Stimulated activated CD8-positive, alpha-beta memory T cell treated with anti-CD3 and anti-CD28 coated beads, Interleukin-12 subunit alpha, Interleukin-12 subunit beta, amount 100 ng/mL, for 24 hours (primary cell): Measurements from ENCODE around the gene SLC44A5.
"Not testable (repeated sequence)": the region's sequence is repeated elsewhere in the genome, so short reads cannot be mapped to it uniquely, and the experiment has no call there.

Experiments
- DNase-seq: peaks from one replicate; pipeline ENCODE4 v3.0.0-alpha.2; 2020; ENCODE audit errors: extremely low read depth

The SLC44A5 gene

DNA sequence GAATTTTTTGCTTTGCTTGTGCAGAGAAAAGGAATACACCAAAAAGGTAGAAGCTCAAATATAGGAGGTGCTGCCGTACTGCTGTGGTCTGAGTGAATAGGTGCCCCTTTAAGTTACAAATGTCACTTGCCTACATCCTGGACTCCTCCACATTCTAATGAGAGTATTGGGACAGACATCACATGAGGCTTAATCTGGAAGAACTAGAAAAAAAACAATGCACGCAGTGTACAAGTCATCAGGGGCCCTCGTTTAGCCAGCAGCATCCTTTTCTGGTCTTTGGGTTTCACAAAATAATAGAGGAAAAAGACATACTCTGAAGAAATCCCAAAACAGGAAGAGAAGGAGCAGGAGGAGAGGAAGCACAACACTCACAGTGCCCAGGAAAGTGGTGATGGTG, 89.3 kb downstream of the SLC44A5 start:
- no peak for DNase-seq

DNA sequence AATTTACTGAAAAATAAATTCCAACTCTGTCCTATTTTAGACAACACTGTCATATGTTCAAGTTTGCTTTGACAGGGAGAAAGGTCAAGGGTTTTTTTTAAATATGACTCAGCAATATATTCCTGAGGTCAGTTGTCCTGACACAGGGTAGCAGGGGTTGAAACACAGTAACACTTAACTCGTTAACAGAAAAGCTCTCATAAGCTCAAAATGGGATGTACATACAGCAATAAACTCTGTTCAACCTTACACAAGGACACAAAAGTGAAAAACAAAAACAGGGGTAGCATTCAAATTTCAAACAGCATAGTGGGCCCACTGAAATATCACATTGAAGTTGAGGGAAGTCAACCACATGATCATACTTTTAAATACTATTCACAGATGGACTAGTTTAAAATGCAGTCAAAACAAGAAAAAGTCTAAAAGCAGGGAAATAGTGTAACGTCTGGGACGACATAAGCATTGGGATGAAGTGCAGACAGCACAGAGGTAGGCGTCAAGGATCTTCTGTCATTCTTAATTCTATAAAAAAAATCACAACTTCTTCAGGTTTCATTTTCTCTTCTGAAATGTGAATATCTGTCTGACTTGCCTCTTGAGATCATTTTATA, 89.9 kb downstream of the SLC44A5 start:
- no peak for DNase-seq

DNA sequence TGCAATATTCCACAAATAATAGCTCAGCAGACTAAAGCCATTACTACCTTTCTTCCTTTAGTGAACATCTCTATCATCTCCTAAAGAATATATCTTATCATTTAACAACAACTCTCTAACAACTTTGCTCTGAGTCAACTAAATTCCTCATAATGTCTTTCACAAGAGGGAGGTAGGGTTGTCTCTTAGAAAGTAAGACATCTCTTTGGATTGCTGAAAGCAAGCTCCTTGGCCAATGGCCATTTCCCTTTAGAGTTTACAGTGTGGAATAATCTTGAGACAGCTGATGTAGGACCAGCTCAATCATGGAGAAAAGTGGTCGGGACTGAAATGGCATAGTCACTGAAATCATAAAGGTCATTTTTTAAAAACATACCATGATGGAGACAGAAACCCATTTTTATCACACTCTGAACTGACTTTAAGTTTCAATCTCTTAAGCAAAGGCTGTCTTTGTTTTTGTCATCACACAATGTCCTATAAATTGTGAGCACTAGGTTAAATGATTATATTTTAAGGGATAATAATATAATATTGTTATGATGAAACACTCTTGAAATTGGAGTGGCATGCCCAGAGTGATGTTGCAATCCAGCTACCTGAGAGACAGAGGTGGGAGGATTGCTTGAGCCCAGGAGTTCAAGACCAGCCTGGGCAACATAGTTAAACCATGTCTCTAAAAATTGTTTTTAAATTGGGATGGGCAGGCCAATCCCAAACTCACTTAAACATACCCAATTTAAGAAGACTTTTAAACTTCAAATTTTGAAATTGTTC, 91.1 kb downstream of the SLC44A5 start:
- DNase-seq = no peak

DNA sequence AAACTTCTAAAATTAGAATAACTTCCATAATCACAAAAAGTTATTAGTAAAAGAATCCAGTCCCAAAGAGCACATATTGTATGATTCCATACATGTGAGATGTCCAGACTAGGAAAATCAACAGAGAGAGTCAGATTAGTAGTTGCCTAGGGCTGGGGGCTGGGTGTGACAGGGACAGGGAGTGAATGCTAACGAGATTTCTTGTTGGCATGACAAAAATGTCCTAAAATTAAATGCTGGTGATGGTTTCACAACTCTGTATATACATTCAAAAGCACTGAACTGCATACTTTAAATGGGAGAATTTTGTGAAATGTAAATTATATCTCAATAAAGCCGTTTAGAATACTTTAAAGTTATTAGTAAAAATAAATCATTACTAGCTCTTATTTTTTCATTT, 92.2 kb downstream of the SLC44A5 start:
- no peak for DNase-seq

DNA sequence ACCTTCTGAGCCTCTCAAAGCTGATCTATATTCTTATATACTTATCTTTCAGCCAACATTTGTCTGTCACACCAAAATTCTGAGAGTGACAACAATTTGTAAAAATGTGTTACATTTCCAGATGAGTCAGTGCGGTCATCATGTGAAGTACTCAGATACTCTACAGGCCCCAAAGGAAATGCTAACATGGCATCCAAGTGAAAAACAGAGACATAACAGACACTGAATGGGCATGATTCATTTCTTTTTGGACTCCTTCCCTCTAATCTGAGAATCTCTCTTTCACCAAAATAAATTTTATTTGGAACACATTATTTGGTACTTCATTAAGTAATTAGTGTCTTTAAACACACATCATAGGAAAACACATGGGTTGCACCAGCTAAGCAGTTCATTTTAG, 96.6 kb downstream of the SLC44A5 start:
- no peak for DNase-seq

DNA sequence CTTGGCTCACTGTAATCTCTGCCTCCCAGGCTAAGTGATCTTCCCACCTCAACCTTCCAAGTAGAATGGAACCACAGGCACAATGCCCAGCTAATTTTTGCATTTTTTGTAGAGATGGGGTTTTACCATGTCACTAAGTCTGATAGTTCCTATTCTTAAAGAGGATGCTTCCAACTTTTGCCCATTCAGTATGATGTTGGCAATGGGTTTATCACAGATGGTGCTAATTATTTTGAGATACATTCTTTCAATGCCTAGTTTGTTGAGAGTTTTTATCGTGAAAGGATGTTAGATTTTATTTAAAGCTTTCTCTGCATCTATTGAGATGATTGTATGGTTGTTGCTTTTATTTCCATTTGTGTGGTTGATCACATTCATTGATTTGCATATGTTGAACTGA, 103.9 kb downstream of the SLC44A5 start:
- no peak for DNase-seq

DNA sequence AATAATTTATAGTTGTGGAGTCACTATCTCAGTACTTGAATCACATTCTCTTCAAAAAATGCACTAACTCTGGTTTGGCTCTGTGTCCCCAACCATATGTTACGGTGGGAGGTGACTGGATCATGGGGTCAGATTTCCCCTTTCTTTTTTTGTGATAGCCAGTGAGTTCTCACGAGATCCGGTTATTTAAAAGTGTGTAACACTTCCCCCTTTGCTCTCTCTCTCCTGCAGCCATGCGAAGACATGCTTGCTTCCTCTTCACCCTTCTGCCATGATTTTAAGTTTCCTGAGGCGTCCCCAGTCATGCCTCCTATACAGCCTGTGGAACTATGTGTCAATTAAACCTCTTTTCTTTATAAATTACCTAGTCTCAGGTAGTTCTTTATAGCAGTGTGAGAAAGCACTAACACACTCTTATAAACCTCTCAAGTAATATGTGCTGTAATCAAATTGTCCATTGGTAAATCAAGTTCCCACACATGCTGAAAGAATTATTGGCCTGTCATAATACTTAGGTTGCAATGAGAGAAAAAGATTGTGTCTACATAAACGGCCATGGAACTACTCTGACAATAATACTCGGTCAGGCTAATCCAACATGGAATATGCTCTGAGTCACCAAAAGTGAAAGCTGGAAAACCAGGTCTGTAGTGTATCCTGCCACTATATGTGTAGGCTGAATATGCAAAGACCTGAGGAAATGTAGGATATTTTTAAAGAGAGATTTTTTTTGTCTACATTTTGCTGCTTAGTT, 107.5 kb downstream of the SLC44A5 start:
- DNase-seq = no peak

DNA sequence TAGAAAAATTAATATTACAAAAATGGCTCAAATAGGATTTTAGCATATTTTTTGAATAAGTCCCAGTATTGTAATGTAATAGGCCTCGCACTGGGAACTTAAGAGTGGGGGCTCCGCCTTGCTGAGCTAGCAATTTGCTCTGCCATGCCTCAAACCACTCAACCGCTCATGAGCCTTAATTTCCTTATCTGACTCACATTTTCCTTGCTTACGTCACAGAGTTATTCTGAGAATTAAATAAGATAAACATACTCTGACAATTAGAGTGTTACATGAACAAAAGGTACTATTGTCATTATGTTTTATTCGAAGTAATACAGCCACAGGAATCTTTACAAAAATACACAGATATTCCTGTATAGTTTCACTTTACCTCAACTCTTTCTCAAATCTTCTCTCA, 108.1 kb downstream of the SLC44A5 start:
- no peak for DNase-seq

DNA sequence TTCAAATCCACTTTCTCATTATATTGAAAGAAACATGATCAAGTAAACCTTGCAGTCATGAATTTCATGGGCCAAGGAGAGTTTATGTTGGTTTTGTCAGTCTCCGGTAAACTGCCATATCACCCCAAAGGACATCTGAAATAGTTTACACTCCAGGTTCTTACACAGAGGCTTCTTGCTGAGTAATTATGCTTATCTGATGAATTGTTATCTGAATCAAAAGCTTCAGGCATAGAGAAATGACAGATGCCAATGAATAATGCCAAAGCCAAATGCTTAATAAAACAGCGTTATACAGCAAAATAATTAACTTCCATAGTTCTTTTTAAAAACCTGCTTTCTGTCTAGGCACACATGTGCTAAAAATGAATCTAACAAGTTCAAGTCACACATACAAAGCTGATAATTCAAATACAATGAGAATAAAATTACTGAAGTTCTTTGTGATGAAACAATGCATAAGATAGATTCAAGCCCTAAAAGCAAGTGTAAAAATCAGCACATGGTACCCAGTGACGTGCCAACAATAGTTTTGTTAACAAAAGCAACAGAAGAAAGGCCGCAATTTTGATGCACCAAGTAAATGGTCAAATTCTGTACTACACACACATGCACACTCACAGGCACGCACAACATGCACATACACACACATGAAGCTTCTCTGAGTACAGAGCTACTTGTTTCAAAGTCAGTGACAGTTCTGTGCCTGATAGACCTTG, 109.2 kb downstream of the SLC44A5 start:
- no peak for DNase-seq

DNA sequence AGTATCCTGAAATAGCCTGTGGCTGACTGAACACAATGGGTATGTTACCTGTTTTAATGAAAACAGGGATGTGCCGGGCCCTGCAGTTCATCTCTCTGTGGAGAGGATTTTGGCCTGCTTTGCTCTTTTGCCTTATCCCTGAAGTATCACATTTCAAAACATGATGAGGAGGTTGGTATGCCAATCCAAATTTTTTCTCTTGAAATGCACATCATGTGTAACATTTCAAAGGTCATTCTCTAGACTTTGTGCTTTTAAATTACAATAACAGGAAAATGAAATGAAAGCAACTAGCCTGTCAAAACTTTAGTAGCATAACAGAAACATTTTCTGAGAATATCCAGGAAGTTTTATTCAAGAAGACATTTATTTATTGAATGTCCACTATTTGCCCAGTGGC, 118.9 kb downstream of the SLC44A5 start:
- DNase-seq = no peak

DNA sequence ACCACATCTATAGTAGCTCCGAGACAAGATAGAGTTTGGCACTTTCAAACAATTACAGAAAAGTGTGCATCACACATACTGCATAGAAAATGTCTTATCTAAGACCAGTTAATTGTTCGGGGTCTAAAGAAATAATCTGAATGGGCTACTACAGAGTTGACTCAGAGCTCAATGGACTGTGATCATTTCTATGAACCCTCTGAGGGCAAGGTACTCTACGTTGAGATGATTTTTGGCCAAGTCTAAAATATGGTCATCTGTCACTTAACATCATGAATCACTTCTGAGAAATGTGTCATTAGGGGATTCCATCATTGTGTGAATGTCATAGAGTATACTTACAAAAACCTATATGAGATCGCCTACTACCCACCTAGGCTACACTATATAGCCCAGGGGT, 123.5 kb downstream of the SLC44A5 start:
- DNase-seq = no peak

DNA sequence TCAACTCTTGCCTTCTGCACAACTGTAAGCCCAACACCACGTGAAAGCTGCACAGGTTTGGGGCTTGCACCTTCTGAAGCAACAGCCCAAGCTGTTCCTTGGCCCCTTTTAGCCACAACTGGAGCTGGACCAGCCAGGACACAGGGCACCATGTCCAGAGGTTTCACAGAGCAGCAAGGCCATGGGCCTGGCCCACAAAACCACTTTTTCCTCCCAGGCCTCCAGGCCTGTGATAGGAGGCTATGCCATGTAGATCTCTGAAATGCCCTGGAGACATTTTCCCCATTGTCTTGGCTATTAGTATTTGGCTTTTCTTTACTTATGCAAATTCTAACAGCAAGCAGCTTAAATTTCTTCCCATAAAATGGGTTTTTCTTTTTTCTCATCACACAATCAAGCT, 126.1 kb downstream of the SLC44A5 start:
- DNase-seq = no peak

DNA sequence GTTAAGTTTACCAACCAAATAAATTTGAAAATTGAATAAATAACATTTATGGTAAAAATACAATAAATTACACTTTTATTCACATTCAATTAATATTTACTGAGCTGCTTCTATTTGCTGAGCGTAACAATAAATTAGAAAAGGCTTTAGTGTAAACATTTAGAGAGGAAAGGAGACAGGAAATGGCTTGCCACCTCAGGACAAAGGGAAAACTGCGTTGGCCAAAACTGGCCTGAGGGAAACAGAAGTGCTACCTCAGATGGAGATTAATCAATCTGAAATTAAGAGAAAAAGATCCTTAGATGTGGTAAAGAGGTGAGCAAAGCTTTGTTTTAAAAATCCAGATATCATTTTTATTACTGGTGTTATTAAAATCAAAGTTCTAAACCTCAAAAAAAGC, 128.0 kb downstream of the SLC44A5 start:
- DNase-seq = no peak

DNA sequence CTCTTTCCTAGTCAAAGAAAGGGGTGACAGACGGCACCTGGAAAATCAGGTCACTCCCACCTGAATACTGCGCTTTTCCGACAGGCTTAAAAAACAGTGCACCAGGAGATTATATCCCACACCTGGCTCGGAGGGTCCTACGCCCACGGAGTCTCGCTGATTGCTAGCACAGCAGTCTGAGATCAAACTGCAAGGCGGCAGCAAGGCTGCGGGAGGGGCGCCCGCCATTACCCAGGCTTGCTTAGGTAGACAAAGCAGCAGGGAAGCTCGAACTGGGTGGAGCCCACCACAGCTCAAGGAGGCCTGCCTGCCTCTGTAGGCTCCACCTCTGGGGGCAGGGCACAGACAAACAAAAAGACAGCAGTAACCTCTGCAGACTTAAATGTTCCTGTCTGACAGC, 134.4 kb downstream of the SLC44A5 start:
- not testable (repeated sequence) for DNase-seq

DNA sequence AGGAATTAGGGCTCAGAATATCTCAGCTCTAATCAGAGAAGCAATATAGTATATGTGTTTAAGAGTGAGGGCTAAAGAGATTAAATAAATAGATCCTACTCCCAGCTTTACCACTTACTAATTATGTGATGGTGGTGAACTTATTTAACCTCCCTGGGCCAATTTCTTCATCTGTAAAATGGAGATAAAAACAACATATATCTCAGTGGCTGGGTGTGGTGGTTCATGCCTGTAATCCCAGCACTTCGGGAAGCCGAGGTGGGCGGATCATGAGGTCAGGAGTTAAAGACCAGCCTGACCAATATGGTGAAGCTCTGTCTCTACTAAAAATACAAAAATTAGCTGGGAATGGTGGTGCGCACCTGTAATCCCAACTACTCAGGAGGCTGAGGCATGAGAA, 135.2 kb downstream of the SLC44A5 start:
- no peak for DNase-seq

DNA sequence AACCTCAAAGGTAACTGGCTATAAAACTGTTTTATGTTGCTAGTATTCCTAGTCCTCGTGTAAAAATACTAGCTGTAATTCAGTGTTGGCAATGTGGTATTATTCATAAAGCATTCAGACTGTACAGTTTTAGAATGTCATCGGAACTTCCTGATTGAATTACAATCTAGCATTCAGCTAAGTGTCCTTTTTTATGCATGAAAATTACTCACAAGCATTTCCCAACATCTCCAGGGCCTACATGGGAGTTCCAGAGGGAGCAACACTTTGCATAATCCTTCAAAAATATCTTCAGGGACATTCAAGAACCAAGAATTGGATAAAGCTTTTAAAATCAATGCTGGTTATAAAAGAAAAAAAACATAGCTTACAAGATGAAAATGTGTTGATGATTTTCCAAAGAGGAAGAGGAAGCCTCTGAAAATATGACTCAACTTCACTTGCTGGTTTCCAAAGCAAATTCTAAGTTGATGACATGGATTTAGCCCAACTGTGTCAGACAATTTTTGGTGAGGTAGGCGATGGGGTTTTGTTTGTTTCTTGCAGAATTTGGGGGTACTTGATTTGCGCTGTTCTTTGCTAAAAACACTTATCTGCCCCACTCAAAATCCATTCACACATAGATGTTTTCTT, 137.8 kb downstream of the SLC44A5 start:
- DNase-seq = no peak

DNA sequence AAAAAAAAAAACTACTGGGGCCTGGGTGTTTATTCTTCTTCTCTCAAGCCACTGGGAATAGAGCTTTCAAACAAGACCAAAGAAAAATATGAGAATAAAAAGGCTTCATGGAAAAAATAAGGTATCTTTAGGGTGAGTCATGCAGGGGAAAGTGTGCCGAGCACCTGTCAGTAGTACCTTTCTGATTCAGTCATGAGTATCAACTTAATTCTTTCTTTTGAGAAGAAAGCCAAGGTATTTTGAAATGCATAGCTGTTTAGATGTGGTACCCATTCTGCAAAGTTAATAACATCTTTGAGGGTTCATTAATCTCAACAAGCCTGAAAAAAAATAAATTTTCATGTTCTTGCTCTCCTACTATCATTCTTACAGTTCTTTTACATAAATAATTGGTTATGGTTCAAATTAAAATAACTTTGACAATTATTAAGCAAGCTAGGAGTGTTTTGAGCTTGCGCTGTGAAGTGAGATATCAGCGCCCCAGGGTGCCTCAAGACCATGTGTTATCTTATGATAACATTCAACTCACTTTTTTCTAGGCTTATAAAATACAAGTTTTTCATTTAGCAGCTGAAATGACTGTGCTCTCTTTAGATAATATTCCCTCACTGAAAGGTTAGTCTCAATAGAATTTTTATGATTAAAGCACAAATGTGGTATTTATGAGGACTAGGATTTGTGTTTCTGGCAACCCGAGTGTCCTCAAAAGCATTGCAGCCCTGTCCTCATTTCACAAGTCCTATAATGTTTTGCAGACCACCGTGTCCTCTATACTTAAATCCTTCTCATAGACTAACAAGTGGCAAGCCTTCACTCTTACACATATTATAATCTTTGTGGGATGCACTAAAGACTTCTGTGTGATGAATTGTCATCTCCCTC, 138.6 kb downstream of the SLC44A5 start:
- DNase-seq = no peak

DNA sequence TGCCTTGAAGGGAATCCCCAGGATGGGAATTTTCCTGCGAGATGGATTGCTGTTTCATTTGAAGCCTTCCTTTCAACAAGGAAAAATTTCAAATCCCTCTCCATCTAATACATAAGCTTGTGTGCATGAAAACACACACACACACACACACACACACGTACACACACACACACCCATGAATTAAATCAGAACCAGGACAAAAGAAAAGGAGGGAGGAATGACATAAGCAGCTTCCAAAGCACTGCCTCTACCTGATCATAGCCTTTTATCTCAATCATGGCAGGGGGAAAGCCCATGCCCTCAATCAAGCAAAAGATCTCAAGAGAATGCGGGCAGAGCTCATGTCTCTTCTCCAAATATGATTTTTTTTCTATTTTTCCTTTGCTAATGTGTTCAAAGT, 139.7 kb downstream of the SLC44A5 start:
- no peak for DNase-seq

DNA sequence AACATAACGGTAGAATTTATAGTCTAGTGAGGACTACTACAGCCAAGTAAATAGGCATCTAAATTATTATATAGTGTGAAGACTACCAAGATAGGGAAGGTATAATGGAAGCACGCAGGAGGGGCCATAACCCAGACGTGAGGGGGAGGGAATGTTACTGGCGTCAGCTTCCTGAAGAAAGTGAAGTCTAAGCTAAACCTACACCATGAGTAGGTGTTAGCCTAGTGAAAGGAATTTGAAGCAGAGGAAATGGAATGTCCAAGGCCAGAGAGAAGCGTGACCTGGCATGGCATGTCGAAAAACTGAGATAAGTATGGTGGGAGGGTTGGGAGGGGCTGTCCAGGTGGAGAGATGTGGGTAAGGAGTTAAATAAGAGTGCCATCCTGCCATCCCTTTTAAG, 140.5 kb downstream of the SLC44A5 start:
- no peak for DNase-seq

DNA sequence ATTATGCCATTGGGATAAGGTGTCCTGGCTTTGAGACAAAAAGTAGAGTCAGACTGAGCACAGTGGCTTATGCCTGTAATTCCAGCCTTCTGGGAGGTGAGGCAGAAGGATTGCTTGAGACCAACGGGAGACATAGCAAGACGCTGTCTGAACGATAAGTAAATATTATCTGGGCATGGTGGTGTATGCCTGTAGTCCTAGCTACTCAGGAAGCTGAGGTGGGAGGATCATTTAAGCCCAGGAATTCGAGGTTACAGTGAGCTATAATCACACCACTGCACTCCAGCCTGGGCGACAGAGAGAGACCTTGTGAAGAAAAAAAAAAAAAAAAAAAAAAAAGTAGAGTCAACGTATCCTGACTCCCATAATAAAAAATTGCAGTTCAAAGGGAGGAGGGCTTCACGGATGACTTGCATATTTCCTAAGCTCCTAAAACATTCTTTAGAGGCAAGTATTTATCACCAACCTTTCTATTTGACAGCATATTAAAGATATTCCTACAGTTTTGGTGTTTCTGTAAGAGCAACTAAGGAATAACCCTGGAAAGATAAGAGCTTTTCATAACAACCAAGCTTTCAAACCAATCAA, 141.2 kb downstream of the SLC44A5 start:
- no peak for DNase-seq
